Stimulated activated CD4-positive, alpha-beta T cell treated with anti-CD3 and anti-CD28 coated beads, Interleukin-15, amount 100 ng/mL, for 48 hours (primary cell): ENCODE measurements around the gene RASGRP1.
"Not testable (repeated sequence)": the region's sequence is repeated elsewhere in the genome, so short reads cannot be mapped to it uniquely, and the experiment has no call there.

Experiments used
- DNase-seq, 2 donors: peaks; one replicate each; pipeline ENCODE4 v3.0.0-alpha.2; 2020; ENCODE audit warnings: low read depth in 2 of 2

The RASGRP1 gene

GRCh38 chr15:38564557-38565286 lies at the start of gene RASGRP1:
Gene RASGRP1 (minus strand): TSS chr15:38564814. CDS start chr15:38564628, 186 bp downstream.
- peak; percentile 68 to 82 for DNase-seq

GRCh38 chr15:38613085-38613484 lies 48.5 kb upstream of the RASGRP1 start:
- peak in 1 of 2 donors; percentile 29 for DNase-seq

- peak; percentile 71 for DNase-seq
These were observed 47.7 kb upstream of the RASGRP1 start for GRCh38 chr15:38612159-38612863.

- DNase-seq, result peak; percentile 51 to 52
These were observed 46.6 kb upstream of the RASGRP1 start for GRCh38 chr15:38611228-38611627.

- DNase-seq, result peak; percentile 59 to 66
These were observed 46.1 kb upstream of the RASGRP1 start for GRCh38 chr15:38610748-38611147.

GRCh38 chr15:38609097-38609738 lies 44.6 kb upstream of the RASGRP1 start:
- DNase-seq, result no peak

- no peak for DNase-seq
These were observed 44.1 kb upstream of the RASGRP1 start for GRCh38 chr15:38608682-38609081.

- DNase-seq, result no peak
These were observed 41.1 kb upstream of the RASGRP1 start for GRCh38 chr15:38605744-38606143.

GRCh38 chr15:38603672-38604071 lies 39.1 kb upstream of the RASGRP1 start:
- DNase-seq, result no peak

GRCh38 chr15:38602910-38603670 lies 38.5 kb upstream of the RASGRP1 start:
- DNase-seq, result no peak

GRCh38 chr15:38600236-38600635 lies 35.6 kb upstream of the RASGRP1 start:
- no peak for DNase-seq

GRCh38 chr15:38598749-38599148 lies 34.1 kb upstream of the RASGRP1 start:
- DNase-seq, result no peak

GRCh38 chr15:38597219-38597800 lies 32.7 kb upstream of the RASGRP1 start:
- no peak for DNase-seq

GRCh38 chr15:38593524-38593923 lies 28.9 kb upstream of the RASGRP1 start:
- no peak for DNase-seq

- no peak for DNase-seq
These were observed 24.9 kb upstream of the RASGRP1 start for GRCh38 chr15:38589502-38589901.

GRCh38 chr15:38588672-38589071 lies 24.1 kb upstream of the RASGRP1 start:
- no peak for DNase-seq

GRCh38 chr15:38587214-38587613 lies 22.6 kb upstream of the RASGRP1 start:
- DNase-seq, result no peak

GRCh38 chr15:38586005-38586404 lies 21.4 kb upstream of the RASGRP1 start:
- not testable (repeated sequence) for DNase-seq

GRCh38 chr15:38578626-38579025 lies 14.0 kb upstream of the RASGRP1 start:
- no peak for DNase-seq

GRCh38 chr15:38577424-38577987 lies 12.9 kb upstream of the RASGRP1 start:
- DNase-seq, result no peak

GRCh38 chr15:38576837-38577236 lies 12.2 kb upstream of the RASGRP1 start:
- no peak for DNase-seq
